ENCODE data around the gene PAPOLB. TPM values are rescaled to one million over a fixed set of nuclear protein-coding genes. Genes with fewer than 3 reads are reported as not detected.

Gene PAPOLB
- total and polyA plus RNA-seq, 2 of the 8 experiments (the other 6 are each of a cell fraction or from before 2014, with no cell fraction given) = 0.02 to 0.15 TPM

DNA sequence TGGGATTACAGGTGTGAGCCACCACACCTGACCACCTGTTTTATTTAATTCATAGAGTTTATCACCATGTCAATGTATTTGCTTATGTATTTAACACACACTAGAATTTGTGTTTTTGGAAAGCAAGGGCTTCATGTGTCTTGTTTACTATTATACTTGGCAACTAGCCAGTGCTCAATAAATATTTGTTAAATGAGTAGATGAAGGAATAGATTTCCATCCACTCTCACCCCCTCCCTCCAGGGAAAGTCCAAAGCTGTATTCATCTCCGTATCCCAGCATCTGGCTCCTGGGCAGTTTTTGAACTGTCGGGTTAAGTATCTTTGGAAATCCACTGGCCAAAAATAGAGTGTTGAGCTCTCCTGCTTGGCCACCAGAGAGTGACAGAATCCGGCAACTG lies 26.3 kb upstream of the PAPOLB start:
- Histone ChIP-seq H3K4me1 (replicated peaks in 1 of 4; ENCODE audit: control insufficient read depth in 3 of 4, insufficient read depth in 4 of 4, low read length in 3 of 4) (no peaks in the 10 kb centered on the region), H4K8ac (ENCODE audit: extremely low read depth, insufficient read depth, low read length) (no peak overlapping the region), H2BK120ac (replicated peaks; ENCODE audit: low read depth, low read length) (no peak overlapping the region), H3K56ac (replicated peaks; ENCODE audit: insufficient read length, low read depth, low read length) (no peak overlapping the region), H4K20me1 (replicated peaks in 1 of 2; ENCODE audit: control insufficient read depth in 1 of 2, insufficient read depth in 2 of 2, low read length in 2 of 2) (no peaks in the 10 kb centered on the region), H2AFZ (ENCODE audit: low read length) (no peak overlapping the region), H3K79me2 (ENCODE audit: control insufficient read depth in 1 of 2, insufficient read depth in 2 of 2, low read length in 2 of 2) (no peaks in the 10 kb centered on the region), H2BK5ac (ENCODE audit: low read depth, low read length) (no peak overlapping the region), H3K4ac (replicated peaks; ENCODE audit: insufficient read length, low read depth, low read length) (no peak overlapping the region), H3K14ac (ENCODE audit: insufficient read length) (no peak overlapping the region), H3K79me1 (ENCODE audit: low read depth, low read length) (no peaks in the 10 kb centered on the region), H3K9ac (replicated peaks in 1 of 4; ENCODE audit: extremely low read depth in 1 of 4, low read depth in 3 of 4, low read length in 3 of 4) (no peak overlapping the region), H3K27ac (ENCODE audit: low read depth, low read length) (no peak overlapping the region), H3K9me3 (ENCODE audit: insufficient read depth in 2 of 2, low read depth in 1 of 2, low read length in 1 of 2) (no peaks in the 10 kb centered on the region), H3K4me3 (ENCODE audit: extremely low read depth in 1 of 4, insufficient read depth in 2 of 4, low read depth in 3 of 4, low read length in 4 of 4) (no peak overlapping the region), H2AK5ac (ENCODE audit: low read depth, low read length) (no peak overlapping the region), H4K5ac (ENCODE audit: insufficient read length, low read depth, low read length) (no peak overlapping the region), H2BK15ac (ENCODE audit: low read length) (no peak overlapping the region), H3K4me2 (ENCODE audit: insufficient read depth in 1 of 2, low read depth in 2 of 2, low read length in 2 of 2) (no peak overlapping the region), H2BK20ac (ENCODE audit: low read length) (no peak overlapping the region), H3K27me3 (replicated peaks in 1 of 4; ENCODE audit: control insufficient read depth in 3 of 4, extremely low read depth in 1 of 4, insufficient read depth in 3 of 4, low read length in 3 of 4) (no peaks in the 10 kb centered on the region), H3K36me3 (ENCODE audit: control insufficient read depth in 2 of 4, insufficient read depth in 4 of 4, low read length in 3 of 4) (no peaks in the 10 kb centered on the region), H2BK12ac (ENCODE audit: low read depth, low read length) (no peak overlapping the region), H3K23me2 (ENCODE audit: low read depth, low read length) (peaks cover 5% of the 10 kb centered on the region; the same call in 1 of the 2 replicates), H3K18ac (ENCODE audit: extremely low read depth, low read length) (no peak overlapping the region), H3K23ac (ENCODE audit: insufficient read length) (no peak overlapping the region), H4K91ac (replicated peaks; ENCODE audit: insufficient read length, low read length) (no peak overlapping the region)
- ChIA-PET POLR2A (ENCODE audit: partially characterized antibody) (no interaction called here), CTCF (ENCODE audit: partially characterized antibody) (interaction anchor here (0.7 to 1.7 kb wide), 3 partner anchors 11 to 199 kb away, joined by 3 to 4 read pairs (median 4); no protein-coding TSS in a partner anchor)
- TF ChIP-seq POLR2AphosphoS5 (IDR thresholded peaks at IDR 0.05; ENCODE audit: low read depth, low read length) (no peak), ZNF274 (IDR thresholded peaks at IDR 0.05; ENCODE audit: borderline replicate concordance, extremely low read depth, low read length) (no peak), SIN3A (conservative IDR thresholded peaks at IDR 0.05 in 1 of 2, IDR thresholded peaks at IDR 0.05 in 1 of 2; ENCODE audit: low read depth in 1 of 2, low read length in 2 of 2) (no peak), KDM5A (IDR thresholded peaks at IDR 0.05; ENCODE audit: low read length) (no peak), PHF8 (conservative IDR thresholded peaks at IDR 0.05; ENCODE audit: low read depth, low read length) (no peak), EP300 (IDR thresholded peaks at IDR 0.05; ENCODE audit: borderline replicate concordance in 1 of 2, low read depth in 2 of 2, low read length in 2 of 2) (no peak), JUN (IDR thresholded peaks at IDR 0.05; ENCODE audit: low read depth, low read length) (no peak), CEBPB (IDR thresholded peaks at IDR 0.05; ENCODE audit: low read depth, low read length) (no peak), YY1 (IDR thresholded peaks at IDR 0.05; ENCODE audit: low read depth, low read length) (no peak), ASH2L (IDR thresholded peaks at IDR 0.05; ENCODE audit: low read length) (no peak), NRF1 (IDR thresholded peaks at IDR 0.05; ENCODE audit: low read depth, low read length) (no peak), TAF7 (optimal IDR thresholded peaks at IDR 0.05; ENCODE audit: borderline replicate concordance, low read depth, low read length) (no peak), SIX5 (IDR thresholded peaks at IDR 0.05; ENCODE audit: low read depth, low read length) (no peak)
- TF ChIP-seq, protein P1, sequence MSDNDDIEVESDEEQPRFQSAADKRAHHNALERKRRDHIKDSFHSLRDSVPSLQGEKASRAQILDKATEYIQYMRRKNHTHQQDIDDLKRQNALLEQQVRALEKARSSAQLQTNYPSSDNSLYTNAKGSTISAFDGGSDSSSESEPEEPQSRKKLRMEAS (IDR thresholded peaks at IDR 0.05) = no peak
- DNase-seq (ENCODE audit: low read depth in 1 of 2, low spot score in 2 of 2) (no peak), FAIRE-seq (no peak)
- 83% methylated on average over 3 of the region's 3 CpGs; no CpG with 5 or more reads in 1 of the 2 experiments for WGBS, 2 experiments (ENCODE audit: extremely low coverage in 1 of 2, insufficient coverage in 1 of 2, insufficient read length in 1 of 2, insufficient replicate concordance in 2 of 2, low coverage in 1 of 2, low lambda C conversion rate in 2 of 2, missing lambda C conversion rate in 1 of 2)

All from H1 (cell line).